Midbrain (tissue), 1 donor: ENCODE results near the gene SNX8.
"Not testable (repeated sequence)": the region's sequence is repeated elsewhere in the genome, so short reads cannot be mapped to it uniquely, and the experiment has no call there.

Source experiments
- DNase-seq: peaks from one replicate; lab custom pipeline; 2025; lab: John Stamatoyannopoulos, UW

Gene SNX8

GRCh38 chr7:2326951-2327350, 12.7 kb upstream of the SNX8 start:
- DNase-seq, result no peak

GRCh38 chr7:2325162-2325561, 10.9 kb upstream of the SNX8 start:
- DNase-seq, result no peak

GRCh38 chr7:2321020-2321419, 6.8 kb upstream of the SNX8 start:
- DNase-seq, result no peak

GRCh38 chr7:2317556-2318293, 3.5 kb upstream of the SNX8 start:
- no peak for DNase-seq

- no peak for DNase-seq
Measured at GRCh38 chr7:2316578-2316977, 2.3 kb upstream of the SNX8 start.

GRCh38 chr7:2315787-2316186, 1.5 kb upstream of the SNX8 start:
- no peak for DNase-seq

- DNase-seq, result not testable (repeated sequence)
Measured at GRCh38 chr7:2314956-2315530, 802 bp upstream of the SNX8 start.

GRCh38 chr7:2313450-2314208, 612 bp downstream of the SNX8 start:
- no peak for DNase-seq

- no peak for DNase-seq
Measured at GRCh38 chr7:2312267-2312929, 1.8 kb downstream of the SNX8 start.

GRCh38 chr7:2309889-2310331, 4.3 kb downstream of the SNX8 start:
- no peak for DNase-seq

- no peak for DNase-seq
Measured at GRCh38 chr7:2307690-2308107, 6.5 kb downstream of the SNX8 start.

- DNase-seq, result no peak
Measured at GRCh38 chr7:2306688-2307087, 7.6 kb downstream of the SNX8 start.

- not testable (repeated sequence) for DNase-seq
Measured at GRCh38 chr7:2305258-2305657, 9.0 kb downstream of the SNX8 start.

GRCh38 chr7:2303520-2303919, 10.7 kb downstream of the SNX8 start:
- DNase-seq, result not testable (repeated sequence)

- not testable (repeated sequence) for DNase-seq
Measured at GRCh38 chr7:2302743-2303397, 11.4 kb downstream of the SNX8 start.

- DNase-seq, result no peak
Measured at GRCh38 chr7:2301511-2301863, 12.8 kb downstream of the SNX8 start.

- DNase-seq, result no peak
Measured at GRCh38 chr7:2299870-2300512, 14.2 kb downstream of the SNX8 start.

GRCh38 chr7:2299131-2299829, 15.0 kb downstream of the SNX8 start:
- DNase-seq, result no peak

GRCh38 chr7:2296832-2297231, 17.4 kb downstream of the SNX8 start:
- DNase-seq, result no peak

- DNase-seq, result no peak
Measured at GRCh38 chr7:2295936-2296620, 18.2 kb downstream of the SNX8 start.
